ENCODE measurements around the gene PCBP3. TPM values are rescaled to one million over a fixed set of nuclear protein-coding genes. Genes with fewer than 3 reads are reported as not detected.
A peak's percentile ranks its signal among the peaks of the same experiment; 100 is the strongest.
"Not testable (repeated sequence)": the region's sequence is repeated elsewhere in the genome, so short reads cannot be mapped to it uniquely, and the experiment has no call there.

PCBP3 gene
- total RNA-seq, 1 donor from 2014 or later, result 4.6 TPM

GRCh38 chr21:45849651-45850050 lies 206.1 kb downstream of the PCBP3 start:
- TF ChIP-seq EZH2 (IDR thresholded peaks at IDR 0.05) (no peak), CTCF (IDR thresholded peaks at IDR 0.05) (no peak), EZH2phosphoT487 (IDR thresholded peaks at IDR 0.05) (no peak)
- no peak for DNase-seq (ENCODE audit: low spot score)

GRCh38 chr21:45850181-45850580 lies 206.7 kb downstream of the PCBP3 start:
- DNase-seq (ENCODE audit: low spot score), result no peak
- H3F3A ChIP-seq (ENCODE audit: low read depth), result no peaks in the 10 kb centered on the region
- no peaks in the 10 kb centered on the region for H3K36me3 ChIP-seq
- no peaks in the 10 kb centered on the region for H3K9me3 Mint-ChIP-seq
- H3K9me3 ChIP-seq (ENCODE audit: low read depth), result no peaks in the 10 kb centered on the region
- no peak overlapping the region for H3K27ac Mint-ChIP-seq
- no peaks in the 10 kb centered on the region for H3K79me2 ChIP-seq (ENCODE audit: low read depth)
- no peak overlapping the region for H3K4me2 ChIP-seq
- H3K27ac ChIP-seq, result no peak overlapping the region
- no peak overlapping the region for H3K4me3 Mint-ChIP-seq
- H3K4me3 ChIP-seq, result no peak overlapping the region
- no peaks in the 10 kb centered on the region for H3K36me3 Mint-ChIP-seq
- peaks cover 47% of the 10 kb centered on the region for H3K4me1 Mint-ChIP-seq
- no peaks in the 10 kb centered on the region for H3K4me1 ChIP-seq
- H3K27me3 ChIP-seq, result no peaks in the 10 kb centered on the region
- H4K20me1 ChIP-seq (ENCODE audit: low read depth), result no peaks in the 10 kb centered on the region
- H2AFZ ChIP-seq (replicated peaks), result no peak overlapping the region
- no peak for TF ChIP-seq EZH2phosphoT487 (IDR thresholded peaks at IDR 0.05)
- TF ChIP-seq CTCF (IDR thresholded peaks at IDR 0.05), result no peak
- TF ChIP-seq EZH2 (IDR thresholded peaks at IDR 0.05), result no peak
- H3K27me3 Mint-ChIP-seq (ENCODE audit: insufficient read depth, low read depth), result peaks cover 2% of the 10 kb centered on the region
- H3K9ac ChIP-seq, result no peak overlapping the region

More at GRCh38 chr21:45849651-45850050, 206.1 kb downstream of the PCBP3 start:
- H3K4me2 ChIP-seq, result no peak overlapping the region
- H3K4me3 ChIP-seq, result no peak overlapping the region
- H3K9ac ChIP-seq, result no peak overlapping the region
- no peaks in the 10 kb centered on the region for H3F3A ChIP-seq (ENCODE audit: low read depth)
- no peaks in the 10 kb centered on the region for H4K20me1 ChIP-seq (ENCODE audit: low read depth)
- no peaks in the 10 kb centered on the region for H3K4me1 ChIP-seq
- H2AFZ ChIP-seq (replicated peaks), result no peak overlapping the region
- no peaks in the 10 kb centered on the region for H3K9me3 ChIP-seq (ENCODE audit: low read depth)
- H3K4me3 Mint-ChIP-seq, result no peak overlapping the region
- no peaks in the 10 kb centered on the region for H3K9me3 Mint-ChIP-seq
- H3K4me1 Mint-ChIP-seq, result peaks cover 42% of the 10 kb centered on the region
- H3K36me3 Mint-ChIP-seq, result no peaks in the 10 kb centered on the region
- H3K36me3 ChIP-seq, result no peaks in the 10 kb centered on the region
- H3K27ac ChIP-seq, result no peak overlapping the region
- H3K27ac Mint-ChIP-seq, result no peak overlapping the region
- peaks cover 2% of the 10 kb centered on the region for H3K27me3 Mint-ChIP-seq (ENCODE audit: insufficient read depth, low read depth)
- H3K27me3 ChIP-seq, result no peaks in the 10 kb centered on the region
- no peaks in the 10 kb centered on the region for H3K79me2 ChIP-seq (ENCODE audit: low read depth)

- not testable (repeated sequence) for H3F3A ChIP-seq (ENCODE audit: low read depth); H3K4me3 ChIP-seq; H3K4me3 Mint-ChIP-seq; H3K27ac ChIP-seq; H3K27me3 ChIP-seq; H3K36me3 ChIP-seq; H3K27ac Mint-ChIP-seq; H2AFZ ChIP-seq (replicated peaks); DNase-seq (ENCODE audit: low spot score); H3K9me3 ChIP-seq (ENCODE audit: low read depth); H3K9ac ChIP-seq; H3K9me3 Mint-ChIP-seq; H3K79me2 ChIP-seq (ENCODE audit: low read depth); H3K27me3 Mint-ChIP-seq (ENCODE audit: insufficient read depth, low read depth); H4K20me1 ChIP-seq (ENCODE audit: low read depth); H3K4me2 ChIP-seq; H3K36me3 Mint-ChIP-seq; H3K4me1 ChIP-seq
- H3K4me1 Mint-ChIP-seq, result peaks cover 36% of the 10 kb centered on the region
Measured at GRCh38 chr21:45852386-45852785, 208.9 kb downstream of the PCBP3 start.

- TF ChIP-seq EZH2phosphoT487 (IDR thresholded peaks at IDR 0.05) (no peak), CTCF (IDR thresholded peaks at IDR 0.05) (no peak), EZH2 (IDR thresholded peaks at IDR 0.05) (no peak)
- no peaks in the 10 kb centered on the region for H3K9me3 ChIP-seq (ENCODE audit: low read depth)
- H2AFZ ChIP-seq (replicated peaks), result no peak overlapping the region
- no peaks in the 10 kb centered on the region for H4K20me1 ChIP-seq (ENCODE audit: low read depth)
- Mint-ChIP-seq H3K36me3 (no peaks in the 10 kb centered on the region), H3K27ac (peak overlapping the region; percentile 22), H3K4me3 (no peak overlapping the region), H3K27me3 (ENCODE audit: insufficient read depth, low read depth) (peaks cover 2% of the 10 kb centered on the region), H3K9me3 (no peaks in the 10 kb centered on the region), H3K4me1 (peaks cover 30% of the 10 kb centered on the region)
- H3K27ac ChIP-seq, result no peak overlapping the region
- H3K27me3 ChIP-seq, result no peaks in the 10 kb centered on the region
- H3K4me3 ChIP-seq, result no peak overlapping the region
- H3K36me3 ChIP-seq, result no peaks in the 10 kb centered on the region
- H3F3A ChIP-seq (ENCODE audit: low read depth), result no peaks in the 10 kb centered on the region
- no peak overlapping the region for H3K4me2 ChIP-seq
- H3K79me2 ChIP-seq (ENCODE audit: low read depth), result no peaks in the 10 kb centered on the region
- DNase-seq (ENCODE audit: low spot score), result no peak
- no peak overlapping the region for H3K9ac ChIP-seq
- peaks cover 5% of the 10 kb centered on the region for H3K4me1 ChIP-seq
Measured at GRCh38 chr21:45852886-45853400, 209.4 kb downstream of the PCBP3 start.
